Mucosa of gallbladder (tissue), 1 donor: ENCODE results near the gene ORAI2. TPM values are rescaled to one million over a fixed set of nuclear protein-coding genes. Genes with fewer than 3 reads are reported as not detected.
"Not testable (repeated sequence)": the region's sequence is repeated elsewhere in the genome, so short reads cannot be mapped to it uniquely, and the experiment has no call there.

Experiments used
- DNase-seq: peaks from one replicate; pipeline ENCODE4 v3.0.0-alpha.2; 2020; ENCODE audit warnings: low spot score
- total RNA-seq: library from RNA; stranded (reverse); gene quantifications from one replicate; pipeline ENCODE4 v1.2.1, GENCODE V29; 2021
- donor health status: DM: no; HTN: no; CAD: no.

ORAI2 gene
- total RNA-seq, 1 donor from 2014 or later: 27.1 TPM

GRCh38 chr7:102469351-102469971 lies 36.1 kb downstream of the ORAI2 start:
- DNase-seq: no peak

- DNase-seq: peak; percentile 46
Measured at GRCh38 chr7:102469972-102470825, 36.8 kb downstream of the ORAI2 start.

GRCh38 chr7:102471791-102472125 lies 38.4 kb downstream of the ORAI2 start:
- DNase-seq: no peak

- DNase-seq: no peak
Measured at GRCh38 chr7:102472126-102473041, 39.0 kb downstream of the ORAI2 start.

- DNase-seq: no peak
Measured at GRCh38 chr7:102473271-102473991, 40.1 kb downstream of the ORAI2 start.

GRCh38 chr7:102474116-102474515 lies 40.7 kb downstream of the ORAI2 start:
- not testable (repeated sequence) for DNase-seq

GRCh38 chr7:102474736-102475435 lies 41.5 kb downstream of the ORAI2 start:
- not testable (repeated sequence) for DNase-seq

- peak; percentile 96 for DNase-seq
Measured at GRCh38 chr7:102478314-102479208, 45.2 kb downstream of the ORAI2 start, which contains the start of gene POLR2J. Gene POLR2J (minus strand): TSS chr7:102478922. CDS start chr7:102478860, 62 bp downstream.

GRCh38 chr7:102479209-102479584 lies 45.8 kb downstream of the ORAI2 start:
- DNase-seq: not testable (repeated sequence)

- peak; percentile 47 for DNase-seq
Measured at GRCh38 chr7:102479982-102480637, 46.7 kb downstream of the ORAI2 start.

GRCh38 chr7:102481962-102482361 lies 48.6 kb downstream of the ORAI2 start:
- DNase-seq: not testable (repeated sequence)

- DNase-seq: not testable (repeated sequence)
Measured at GRCh38 chr7:102484317-102484716, 50.9 kb downstream of the ORAI2 start.

GRCh38 chr7:102490529-102491075 lies 57.2 kb downstream of the ORAI2 start:
- peak; percentile 77 for DNase-seq

GRCh38 chr7:102493220-102493935 lies 60.0 kb downstream of the ORAI2 start:
- not testable (repeated sequence) for DNase-seq

- not testable (repeated sequence) for DNase-seq
Measured at GRCh38 chr7:102494026-102494425, 60.7 kb downstream of the ORAI2 start.

- DNase-seq: not testable (repeated sequence)
Measured at GRCh38 chr7:102494473-102495149, 61.2 kb downstream of the ORAI2 start.

GRCh38 chr7:102496861-102497260 lies 63.5 kb downstream of the ORAI2 start:
- not testable (repeated sequence) for DNase-seq
